HepG2 (cell line): ENCODE data around the gene ZFAND2B. TPM values are rescaled to one million over a fixed set of nuclear protein-coding genes. Genes with fewer than 3 reads are reported as not detected.
"Not testable (repeated sequence)": the region's sequence is repeated elsewhere in the genome, so short reads cannot be mapped to it uniquely, and the experiment has no call there.

Source experiments
- ATAC-seq: fragments of 200-7000 bp; cut with Tn5 transposase; 3 replicates; pipeline ENCODE4 v1.9.1; 2020; ENCODE audit warnings: mild to moderate bottlenecking, moderate library complexity
- BruUV-seq: library from RNA; stranded (reverse); fragments of 400-500 nt; replicated peaks from 2 replicates; lab custom pipeline; 2021; lab: Mats Ljungman, UMichigan
- CTCF ChIA-PET: fragments of 300-600 bp; formaldehyde crosslinking; extraction: SDS; loops from one replicate; lab custom pipeline; 2021; ENCODE audit warnings: low total read pairs, inconsistent platforms, low intra/inter-chr PET ratio; lab: Yijun Ruan, JAX
- POLR2A ChIA-PET: fragments of 350-600 bp; sonication (Branson Sonifier 250); formaldehyde crosslinking; loops from one replicate; lab custom pipeline; 2020; ENCODE audit warnings: antibody characterized with exemption, inconsistent platforms; lab: Yijun Ruan, JAX
- DNase-seq: peaks from one replicate; pipeline ENCODE4 v3.0.0-alpha.2; 2015; ENCODE audit warnings: low spot score
- FAIRE-seq: peaks from 3 replicates; lab custom pipeline; 2011; peaks lifted over from hg19 to GRCh38; lab: Jason Lieb, UNC
- H2AFZ ChIP-seq: one replicate; pipeline ENCODE4 v1.6.1; 2011; ENCODE audit warnings: low read length, inconsistent platforms
- H3K27ac ChIP-seq: fragments of 300-600 bp; 3 replicates; pipeline ENCODE4 v1.8.0; 2011; ENCODE audit warnings: mixed run types, mild to moderate bottlenecking, mixed read lengths, low read length, inconsistent platforms; ENCODE audit not compliant: insufficient read depth; ENCODE audit errors: extremely low read length
- H3K27me3 ChIP-seq, 2 experiments: fragments of 200-600 bp in 1 of 2; 2 replicates in 1 of 2; 3 replicates in 1 of 2; pipeline versions ENCODE4 v1.6.0 to v1.8.0; 2011; ENCODE audit warnings: low read length in 2 of 2, mild to moderate bottlenecking in 2 of 2, moderate library complexity in 2 of 2, inconsistent platforms in 1 of 2; ENCODE audit not compliant: insufficient read depth in 2 of 2, control insufficient read depth in 1 of 2
- H3K36me3 ChIP-seq, 2 experiments: fragments of 200-600 bp in 1 of 2; replicated peaks in 1 of 2; 2 replicates in 1 of 2; 3 replicates in 1 of 2; pipeline versions ENCODE4 v1.5.1 to v1.8.0; 2011; ENCODE audit warnings: low read length in 2 of 2, inconsistent platforms in 1 of 2; ENCODE audit not compliant: insufficient read depth in 2 of 2, control insufficient read depth in 1 of 2
- H3K4me1 ChIP-seq: 2 replicates; pipeline ENCODE4 v1.5.1; 2012; ENCODE audit warnings: low read length, inconsistent platforms; ENCODE audit not compliant: insufficient read depth
- H3K4me2 ChIP-seq: 2 replicates; pipeline ENCODE4 v1.6.0; 2011; ENCODE audit warnings: low read depth, low read length, inconsistent platforms
- H3K4me3 ChIP-seq, 3 experiments: fragments of 200-600 bp in 1 of 3; sonication (generic), shearing (Covaris generic) in 1 of 3; replicated peaks in 1 of 3; 2 replicates each; pipeline ENCODE4 v1.5.1; 2011 to 2016; ENCODE audit warnings: low read length in 3 of 3, inconsistent platforms in 2 of 3, low read depth in 2 of 3, mild to moderate bottlenecking in 2 of 3, control low read depth in 1 of 3, mixed read lengths in 1 of 3; ENCODE audit not compliant: insufficient read depth in 1 of 3
- H3K79me2 ChIP-seq: one replicate; pipeline ENCODE4 v1.6.1; 2011; ENCODE audit warnings: low read length, inconsistent platforms; ENCODE audit not compliant: insufficient read depth
- H3K9ac ChIP-seq: 2 replicates; pipeline ENCODE4 v1.6.0; 2011; ENCODE audit warnings: mild to moderate bottlenecking, low read depth, low read length, inconsistent platforms; ENCODE audit not compliant: insufficient read depth
- H3K9me3 ChIP-seq: 2 replicates; pipeline ENCODE4 v1.5.1; 2012; ENCODE audit warnings: mild to moderate bottlenecking, low read length
- H4K20me1 ChIP-seq: 2 replicates; pipeline ENCODE4 v1.6.0; 2011; ENCODE audit warnings: inconsistent platforms, mild to moderate bottlenecking, low read length, moderate library complexity; ENCODE audit not compliant: insufficient read depth
- DRAP1 ChIP-seq: IDR thresholded peaks from 2 replicates; pipeline ENCODE4 v1.6.1; 2016; ENCODE audit warnings: missing genetic modification reagents, missing compliant biosample characterization
- ERF ChIP-seq: IDR thresholded peaks from 2 replicates; pipeline ENCODE4 v1.6.1; 2018; ENCODE audit warnings: missing biosample characterization, missing genetic modification reagents
- HMGXB3 ChIP-seq: sonication (generic); formaldehyde crosslinking; IDR thresholded peaks from 2 replicates; pipeline ENCODE4 v1.4.0; 2020; ENCODE audit warnings: missing genetic modification reagents, borderline replicate concordance
- HNF4A ChIP-seq: sonication (generic); formaldehyde crosslinking; IDR thresholded peaks from 2 replicates; pipeline ENCODE4 v1.4.0; 2020; ENCODE audit warnings: missing genetic modification reagents
- MAX ChIP-seq: IDR thresholded peaks from 2 replicates; pipeline ENCODE4 v1.6.1; 2012; ENCODE audit warnings: inconsistent platforms
- MED1 ChIP-seq: sonication (generic); formaldehyde crosslinking; IDR thresholded peaks from 2 replicates; pipeline ENCODE4 v1.4.0; 2020; ENCODE audit warnings: missing genetic modification reagents
- NCOA2 ChIP-seq: sonication (generic); formaldehyde crosslinking; IDR thresholded peaks from 2 replicates; pipeline ENCODE4 v1.8.0; 2022; ENCODE audit warnings: inconsistent platforms
- NFYC ChIP-seq: IDR thresholded peaks from 2 replicates; pipeline ENCODE4 v1.6.1; 2016; ENCODE audit warnings: missing genetic modification reagents, missing compliant biosample characterization
- POLR2G ChIP-seq: fragments of 200-400 bp; formaldehyde crosslinking; IDR thresholded peaks from 2 replicates; pipeline ENCODE4 v1.6.1; 2018; ENCODE audit warnings: mild to moderate bottlenecking, low read depth, low read length, moderate library complexity
- RXRB ChIP-seq: IDR thresholded peaks from 2 replicates; pipeline ENCODE4 v1.6.1; 2016; ENCODE audit warnings: borderline replicate concordance, missing genetic modification reagents, missing compliant biosample characterization
- ZBTB33 ChIP-seq: sonication (generic); formaldehyde crosslinking; IDR thresholded peaks from 2 replicates; pipeline ENCODE4 v1.4.0; 2020; ENCODE audit warnings: missing genetic modification reagents
- ZBTB38 ChIP-seq: sonication (generic); formaldehyde crosslinking; IDR thresholded peaks from 2 replicates; pipeline ENCODE4 v1.5.1; 2020; ENCODE audit warnings: mild to moderate bottlenecking, missing genetic modification reagents
- ZFX ChIP-seq: sonication (generic); formaldehyde crosslinking; IDR thresholded peaks from 2 replicates; pipeline ENCODE4 v1.4.0; 2020; ENCODE audit warnings: mild to moderate bottlenecking, low read depth, missing genetic modification reagents, moderate library complexity
- ZNF350 ChIP-seq: sonication (generic); formaldehyde crosslinking; IDR thresholded peaks from 2 replicates; pipeline ENCODE4 v1.4.0; 2020; ENCODE audit warnings: mild to moderate bottlenecking, low read depth, missing genetic modification reagents, borderline replicate concordance
- ZNF430 ChIP-seq: sonication (generic); formaldehyde crosslinking; IDR thresholded peaks from 2 replicates; pipeline ENCODE4 v1.9.0; 2021; ENCODE audit warnings: mild to moderate bottlenecking, missing genetic modification reagents
- ZNF605 ChIP-seq: sonication (generic); formaldehyde crosslinking; IDR thresholded peaks from 2 replicates; pipeline ENCODE4 v1.8.0; 2022; ENCODE audit warnings: mild to moderate bottlenecking, missing genetic modification reagents
- WGBS: methylation state at CpG from one replicate; pipeline ENCODE4 v1.1.6; 2017; ENCODE audit warnings: low lambda C conversion rate; 5-methylcytosine and 5-hydroxymethylcytosine counted together
- in situ Hi-C: cut with HindIII; loops from 2 replicates; pipeline ENCODE4 v1.10.0; 2017; ENCODE audit warnings: low pct_unique_long_range_greater_than_20kb; ENCODE audit not compliant: extremely low pct_ligation_motif_present
- intact Hi-C: fragments of 100-400 bp; cut with micrococcal nuclease; formaldehyde crosslinking; loops from one replicate; pipeline ENCODE4 v1.10.0; 2022; ENCODE audit not compliant: unreplicated experiment
- polyA plus RNA-seq, 8 experiments: library from polyadenylated mRNA; depleted of rRNA in 3 of 8; stranded (reverse) in 7 of 8; unstranded in 1 of 8; fragments of >200 nt; fragmentation: Illumina TruSeq in 4 of 8; extraction: Trizol in 4 of 8; gene quantifications; 2 replicates each; pipeline versions ENCODE4 v1.2.1 to v1.2.3, GENCODE V29; 2011 to 2016; ENCODE audit warnings: low read depth in 4 of 8, missing spikeins in 1 of 8, mixed read lengths in 1 of 8; ENCODE audit not compliant: insufficient read depth in 1 of 8
- total RNA-seq, 5 experiments: library from RNA; depleted of rRNA; stranded (reverse); fragments of >200 nt; fragmentation: Illumina TruSeq; extraction: Trizol; gene quantifications; 2 replicates each; pipeline ENCODE4 v1.2.3, GENCODE V29; 2016; ENCODE audit warnings: low read depth in 1 of 5

Gene ZFAND2B
- total and polyA plus RNA-seq, 2 of the 13 experiments (the other 11 are each of a cell fraction or from before 2014, with no cell fraction given) = 53.3 to 115 TPM

GRCh38 chr2:219200502-219201326 is 5.9 kb upstream of the ZFAND2B start:
- H3K4me3 ChIP-seq, in situ Hi-C loops, CTCF ChIA-PET, H3K79me2 ChIP-seq, H2AFZ ChIP-seq, FAIRE-seq, H3K9ac ChIP-seq, H3K9me3 ChIP-seq, H3K27me3 ChIP-seq, ATAC-seq, H4K20me1 ChIP-seq, H3K36me3 ChIP-seq, intact Hi-C loops: not testable (repeated sequence)
- BruUV-seq = TSS peak; percentile 82
- H3K4me2 ChIP-seq = peak overlapping the region; percentile 22; the same call in 1 of the 2 replicates
- 78% methylated on average over 23 of the region's 26 CpGs for WGBS
- DNase-seq = peak; percentile 42
- POLR2A ChIA-PET = interaction anchor here (0.8 to 10.9 kb wide), 13 partner anchors 7 to 199 kb away, joined by 3 to 102 read pairs (median 9); partner anchors contain the start of genes ABCB6, CNPPD1, DNAJB2 and GLB1L
- H3K27ac ChIP-seq = peak overlapping the region; percentile 63
- H3K4me1 ChIP-seq = peaks cover 36% of the 10 kb centered on the region
- peak; percentile 73 for TF ChIP-seq ZBTB33 (CRISPR knock-in tag)
- 0 out of 2 replicates have a peak, but pooled peaks have one; percentile 32 for TF ChIP-seq ZNF430 (CRISPR knock-in tag)
- TF ChIP-seq HMGXB3 (CRISPR knock-in tag) = peak; percentile 93
- 0 out of 2 replicates have a peak, but pooled peaks have one; percentile 16 for TF ChIP-seq ZFX
- TF ChIP-seq HNF4A = peak; percentile 9; the same call in 1 of the 2 replicates
- TF ChIP-seq MED1 (CRISPR knock-in tag) = peak; percentile 78
- peak; percentile 27; the same call in 1 of the 2 replicates for TF ChIP-seq ZNF350 (CRISPR knock-in tag)
- peak; percentile 69 for TF ChIP-seq POLR2G
- peak; percentile 98 for TF ChIP-seq ZBTB38 (CRISPR knock-in tag)
- TF ChIP-seq DRAP1 (CRISPR knock-in tag) = peak; percentile 46; the same call in 1 of the 2 replicates
- TF ChIP-seq ERF (CRISPR knock-in tag) = 0 out of 2 replicates have a peak, but pooled peaks have one; percentile 22
- peak; percentile 81 for TF ChIP-seq NFYC (CRISPR knock-in tag)
- TF ChIP-seq RXRB (CRISPR knock-in tag) = 0 out of 2 replicates have a peak, but pooled peaks have one; percentile 14
- peak; percentile 43; the same call in 1 of the 2 replicates for TF ChIP-seq MAX
- TF ChIP-seq NCOA2 (CRISPR knock-in tag) = 0 out of 2 replicates have a peak, but pooled peaks have one; percentile 20
- TF ChIP-seq ZNF605 (CRISPR knock-in tag) = peak; percentile 72; the same call in 1 of the 2 replicates
